Stimulated activated naive B cell treated with anti-CD40 and anti-IgM and Interleukin-4, amounts not matched to agents 10 μg/mL and 1 μg/mL and 100 μg/mL, for 72 hours (primary cell): Measurements from ENCODE around the gene TIE1.

Source experiments
- ATAC-seq, 2 donors: fragments of 150-1000 bp; cut with Tn5 transposase; replicated peaks; 2 replicates each; pipeline ENCODE4 v1.10.0; 2021; ENCODE audit warnings: moderate library complexity in 1 of 2
- DNase-seq: peaks from one replicate; pipeline ENCODE4 v3.0.0; 2021
- H3K27ac Mint-ChIP-seq: one replicate; pipeline ENCODE4 v1.8.0; 2022; ENCODE audit warnings: mild to moderate bottlenecking, mixed read lengths
- H3K27me3 Mint-ChIP-seq, 2 donors: one replicate each; pipeline ENCODE4 v1.8.0; 2022; ENCODE audit warnings: mixed read lengths in 2 of 2
- H3K36me3 Mint-ChIP-seq, 2 donors: one replicate each; pipeline ENCODE4 v1.8.0; 2022; ENCODE audit warnings: mixed read lengths in 2 of 2, mild to moderate bottlenecking in 1 of 2
- H3K4me1 Mint-ChIP-seq, 2 donors: one replicate each; pipeline ENCODE4 v1.8.0; 2022; ENCODE audit warnings: mixed read lengths in 2 of 2, mild to moderate bottlenecking in 1 of 2
- H3K4me3 Mint-ChIP-seq, 2 donors: one replicate each; pipeline ENCODE4 v1.8.0; 2022; ENCODE audit warnings: mild to moderate bottlenecking in 2 of 2, mixed read lengths in 2 of 2, moderate library complexity in 1 of 2
- H3K9me3 Mint-ChIP-seq, 2 donors: one replicate each; pipeline ENCODE4 v1.8.0; 2022; ENCODE audit warnings: mixed read lengths in 2 of 2, mild to moderate bottlenecking in 1 of 2

TIE1 gene

GRCh38 chr1:43293176-43293575 is 7.6 kb upstream of the TIE1 start:
- no peaks in the 10 kb centered on the region for H3K36me3 Mint-ChIP-seq
- ATAC-seq = no peak
- no peak overlapping the region for H3K4me3 Mint-ChIP-seq
- no peaks in the 10 kb centered on the region for H3K9me3 Mint-ChIP-seq
- DNase-seq = no peak
- no peak overlapping the region for H3K27ac Mint-ChIP-seq
- peaks cover 6 to 18% of the 10 kb centered on the region in 2 donors for H3K4me1 Mint-ChIP-seq
- H3K27me3 Mint-ChIP-seq = peaks cover 0 to 7% of the 10 kb centered on the region in 2 donors

GRCh38 chr1:43293896-43294760 is 6.7 kb upstream of the TIE1 start:
- no peak for ATAC-seq
- no peak overlapping the region for H3K27ac Mint-ChIP-seq
- H3K4me3 Mint-ChIP-seq = no peak overlapping the region

DNA sequence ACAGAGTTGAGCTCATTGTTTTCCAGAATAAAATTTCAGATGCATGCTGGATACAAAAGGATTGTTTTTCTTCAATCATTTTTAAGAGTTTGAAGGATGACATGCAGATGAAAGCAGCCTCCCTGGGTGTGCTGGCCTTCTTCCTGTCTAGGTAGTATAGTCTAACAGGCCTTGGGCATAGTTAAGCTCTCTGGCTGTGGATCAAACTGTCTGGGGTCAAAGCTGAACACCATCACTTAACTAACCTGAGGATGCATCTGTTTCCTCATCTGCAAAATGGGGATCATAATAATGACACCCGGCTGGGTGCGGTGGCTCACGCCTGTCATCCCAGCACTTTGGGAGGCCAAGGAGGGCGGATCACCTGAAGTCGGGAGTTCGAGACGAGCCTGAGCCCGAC is 6.0 kb upstream of the TIE1 start:
- H3K36me3 Mint-ChIP-seq = no peaks in the 10 kb centered on the region
- H3K4me1 Mint-ChIP-seq = peaks cover 6 to 18% of the 10 kb centered on the region in 2 donors
- no peak for ATAC-seq
- H3K4me3 Mint-ChIP-seq = no peak overlapping the region
- peaks cover 0 to 3% of the 10 kb centered on the region in 2 donors for H3K27me3 Mint-ChIP-seq
- H3K9me3 Mint-ChIP-seq = no peaks in the 10 kb centered on the region
- no peak for DNase-seq
- H3K27ac Mint-ChIP-seq = peak overlapping the region; percentile 47

More at GRCh38 chr1:43293896-43294760, 6.7 kb upstream of the TIE1 start:
- Mint-ChIP-seq H3K27me3 (peaks cover 0 to 3% of the 10 kb centered on the region in 2 donors), H3K36me3 (no peaks in the 10 kb centered on the region), H3K4me1 (peaks cover 6 to 18% of the 10 kb centered on the region in 2 donors), H3K9me3 (no peaks in the 10 kb centered on the region)
- DNase-seq = no peak

DNA sequence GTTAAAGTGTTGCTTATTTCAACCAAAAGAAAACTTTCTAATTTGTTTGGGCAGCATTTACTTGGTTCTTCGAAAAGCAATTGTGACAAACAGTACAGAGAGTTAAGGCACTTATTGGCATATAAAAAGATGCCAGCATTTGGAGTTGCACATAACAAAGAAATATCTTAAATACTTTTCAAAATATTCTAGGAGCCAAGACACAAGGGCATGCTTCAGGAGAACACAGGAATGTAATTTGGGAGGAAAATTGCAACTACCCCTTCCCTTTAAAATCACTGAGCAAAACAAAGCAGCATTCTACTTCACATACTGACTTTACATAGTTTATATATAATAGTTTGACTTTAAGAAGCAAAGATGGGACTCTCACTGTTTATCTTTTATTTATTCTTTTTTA is 4.6 kb upstream of the TIE1 start:
- Mint-ChIP-seq H3K27me3 (peaks cover 0 to 6% of the 10 kb centered on the region in 2 donors), H3K4me1 (peaks cover 8 to 18% of the 10 kb centered on the region in 2 donors), H3K4me3 (no peak overlapping the region), H3K9me3 (no peaks in the 10 kb centered on the region), H3K27ac (no peak overlapping the region), H3K36me3 (no peaks in the 10 kb centered on the region)
- DNase-seq (no peak), ATAC-seq (no peak)

DNA sequence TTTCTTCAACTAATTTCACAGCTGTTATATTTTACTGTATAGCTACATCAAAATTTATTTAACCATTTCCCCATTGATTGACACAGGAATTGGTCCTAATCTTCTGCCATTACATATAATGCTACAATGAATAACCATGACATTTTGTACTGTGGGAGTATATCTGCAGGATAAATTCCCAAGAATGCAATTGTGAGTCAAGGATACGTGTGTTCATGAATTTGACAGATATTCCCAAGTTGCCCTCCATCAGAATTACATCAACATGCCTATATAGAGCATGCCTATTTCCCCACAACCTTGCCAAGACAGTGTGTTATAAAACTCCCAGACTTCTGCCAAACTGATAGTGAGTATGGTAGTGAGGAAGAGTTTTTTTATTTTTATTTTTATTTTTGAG is 2.7 kb upstream of the TIE1 start:
- Mint-ChIP-seq H3K27ac (no peak overlapping the region), H3K27me3 (peaks cover 0 to 11% of the 10 kb centered on the region in 2 donors), H3K4me3 (no peak overlapping the region), H3K9me3 (no peaks in the 10 kb centered on the region), H3K4me1 (peaks cover 6 to 13% of the 10 kb centered on the region in 2 donors), H3K36me3 (no peaks in the 10 kb centered on the region)
- no peak for ATAC-seq
- no peak for DNase-seq

GRCh38 chr1:43299101-43299500 is 1.7 kb upstream of the TIE1 start:
- H3K4me3 Mint-ChIP-seq = no peak overlapping the region
- no peak overlapping the region for H3K27ac Mint-ChIP-seq
- peaks cover 1 to 12% of the 10 kb centered on the region in 2 donors for H3K27me3 Mint-ChIP-seq
- DNase-seq = no peak
- ATAC-seq = no peak
- H3K4me1 Mint-ChIP-seq = peaks cover 4 to 8% of the 10 kb centered on the region in 2 donors
- no peaks in the 10 kb centered on the region for H3K9me3 Mint-ChIP-seq
- no peaks in the 10 kb centered on the region for H3K36me3 Mint-ChIP-seq

- no peak for ATAC-seq
- H3K4me3 Mint-ChIP-seq = no peak overlapping the region
- no peak for DNase-seq
- H3K27me3 Mint-ChIP-seq = peaks cover 5 to 24% of the 10 kb centered on the region in 2 donors
- H3K4me1 Mint-ChIP-seq = peaks cover 0 to 5% of the 10 kb centered on the region in 2 donors
- no peaks in the 10 kb centered on the region for H3K9me3 Mint-ChIP-seq
- H3K27ac Mint-ChIP-seq = no peak overlapping the region
- H3K36me3 Mint-ChIP-seq = no peaks in the 10 kb centered on the region
Observed at GRCh38 chr1:43302201-43302600, 1.4 kb downstream of the TIE1 start.

DNA sequence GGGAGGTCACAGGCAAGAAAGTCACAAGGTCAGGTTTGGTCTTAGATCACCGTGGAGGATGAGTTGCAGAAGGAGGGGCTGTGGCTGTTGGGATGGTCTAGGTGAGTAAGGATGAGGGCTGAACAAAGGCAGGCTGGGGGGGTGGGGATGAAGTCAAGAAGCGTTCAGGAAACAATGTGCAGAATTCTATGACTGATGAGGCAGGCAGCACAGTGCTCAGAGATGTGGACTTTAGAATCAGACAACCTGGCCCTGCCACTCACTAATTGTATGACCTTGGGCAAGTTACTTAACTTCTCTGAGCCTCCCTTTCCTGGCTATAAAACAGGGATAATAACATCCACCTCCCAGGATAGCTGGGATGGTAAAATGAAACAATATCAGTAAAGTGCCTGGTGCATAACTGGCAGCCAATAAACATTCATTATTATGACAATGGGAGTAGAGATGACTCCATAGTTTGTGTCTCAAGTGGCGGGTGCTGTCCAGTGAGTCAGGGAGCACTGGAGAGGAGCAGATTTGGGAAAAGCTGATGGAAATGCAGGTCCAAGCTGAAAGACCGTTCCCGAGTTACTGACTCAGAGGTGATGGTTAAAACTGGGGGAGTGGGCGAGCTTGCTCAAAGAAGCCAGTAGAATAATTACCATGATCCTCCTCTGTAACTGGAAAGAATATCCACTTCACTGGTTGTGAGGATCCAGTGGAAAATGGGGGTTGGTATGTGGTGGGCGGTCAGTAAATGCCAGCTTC is 2.1 kb downstream of the TIE1 start:
- Mint-ChIP-seq H3K27ac (no peak overlapping the region), H3K27me3 (peaks cover 5 to 24% of the 10 kb centered on the region in 2 donors), H3K4me1 (peaks cover 0 to 5% of the 10 kb centered on the region in 2 donors), H3K9me3 (no peaks in the 10 kb centered on the region), H3K36me3 (no peaks in the 10 kb centered on the region), H3K4me3 (no peak overlapping the region)
- DNase-seq (no peak), ATAC-seq (no peak)

GRCh38 chr1:43303471-43304313 is 2.9 kb downstream of the TIE1 start:
- Mint-ChIP-seq H3K9me3 (no peaks in the 10 kb centered on the region), H3K36me3 (no peaks in the 10 kb centered on the region), H3K27me3 (peaks cover 5 to 21% of the 10 kb centered on the region in 2 donors), H3K4me3 (no peak overlapping the region), H3K27ac (peak overlapping the region; percentile 9), H3K4me1 (peaks cover 0 to 5% of the 10 kb centered on the region in 2 donors)
- DNase-seq (no peak), ATAC-seq (no peak)

- Mint-ChIP-seq H3K9me3 (no peaks in the 10 kb centered on the region), H3K27ac (no peak overlapping the region), H3K4me1 (peaks cover 0 to 5% of the 10 kb centered on the region in 2 donors), H3K4me3 (no peak overlapping the region), H3K36me3 (no peaks in the 10 kb centered on the region), H3K27me3 (peaks cover 5 to 21% of the 10 kb centered on the region in 2 donors)
- ATAC-seq (no peak), DNase-seq (no peak)
Observed at GRCh38 chr1:43304314-43304681, 3.5 kb downstream of the TIE1 start.

DNA sequence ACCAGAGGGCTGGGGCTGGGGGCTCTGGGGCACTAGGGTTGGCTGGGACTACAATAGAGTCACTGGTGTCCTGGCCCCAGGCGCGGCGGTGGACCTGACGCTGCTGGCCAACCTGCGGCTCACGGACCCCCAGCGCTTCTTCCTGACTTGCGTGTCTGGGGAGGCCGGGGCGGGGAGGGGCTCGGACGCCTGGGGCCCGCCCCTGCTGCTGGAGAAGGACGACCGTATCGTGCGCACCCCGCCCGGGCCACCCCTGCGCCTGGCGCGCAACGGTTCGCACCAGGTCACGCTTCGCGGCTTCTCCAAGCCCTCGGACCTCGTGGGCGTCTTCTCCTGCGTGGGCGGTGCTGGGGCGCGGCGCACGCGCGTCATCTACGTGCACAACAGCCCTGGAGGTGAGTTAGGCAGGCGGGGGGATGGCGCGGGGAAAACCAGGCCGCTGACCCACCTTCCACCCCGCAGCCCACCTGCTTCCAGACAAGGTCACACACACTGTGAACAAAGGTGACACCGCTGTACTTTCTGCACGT is 4.1 kb downstream of the TIE1 start:
- Mint-ChIP-seq H3K9me3 (no peaks in the 10 kb centered on the region), H3K27me3 (peaks cover 5 to 21% of the 10 kb centered on the region in 2 donors), H3K27ac (no peak overlapping the region), H3K36me3 (no peaks in the 10 kb centered on the region), H3K4me1 (peaks cover 0 to 5% of the 10 kb centered on the region in 2 donors), H3K4me3 (no peak overlapping the region)
- no peak for DNase-seq
- ATAC-seq = no peak

DNA sequence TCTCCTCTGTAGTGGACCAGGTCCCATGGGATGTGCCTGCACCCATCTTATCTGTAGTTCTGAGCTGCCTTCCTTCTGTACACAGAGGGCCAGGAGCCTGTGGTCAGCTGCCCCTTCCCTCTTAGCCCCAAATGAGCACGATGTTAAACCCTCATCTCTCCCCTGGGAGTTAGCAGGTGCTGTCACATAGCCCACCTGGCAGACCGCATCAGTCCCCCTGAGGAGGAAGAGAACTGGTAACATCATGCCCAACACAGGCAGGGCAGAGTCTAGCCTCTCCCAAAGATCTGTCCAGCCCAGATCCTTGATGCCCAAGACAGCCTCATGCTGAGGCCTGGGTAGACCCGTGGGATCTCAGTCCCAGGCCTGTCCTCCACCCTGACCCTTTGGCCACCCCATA is 4.7 kb downstream of the TIE1 start:
- DNase-seq (no peak), ATAC-seq (no peak)
- no peaks in the 10 kb centered on the region for H3K36me3 Mint-ChIP-seq
- peaks cover 5 to 21% of the 10 kb centered on the region in 2 donors for H3K27me3 Mint-ChIP-seq
- peak overlapping the region; percentile 22 for H3K27ac Mint-ChIP-seq
- peaks cover 0 to 5% of the 10 kb centered on the region in 2 donors for H3K4me1 Mint-ChIP-seq
- no peak overlapping the region for H3K4me3 Mint-ChIP-seq
- no peaks in the 10 kb centered on the region for H3K9me3 Mint-ChIP-seq

DNA sequence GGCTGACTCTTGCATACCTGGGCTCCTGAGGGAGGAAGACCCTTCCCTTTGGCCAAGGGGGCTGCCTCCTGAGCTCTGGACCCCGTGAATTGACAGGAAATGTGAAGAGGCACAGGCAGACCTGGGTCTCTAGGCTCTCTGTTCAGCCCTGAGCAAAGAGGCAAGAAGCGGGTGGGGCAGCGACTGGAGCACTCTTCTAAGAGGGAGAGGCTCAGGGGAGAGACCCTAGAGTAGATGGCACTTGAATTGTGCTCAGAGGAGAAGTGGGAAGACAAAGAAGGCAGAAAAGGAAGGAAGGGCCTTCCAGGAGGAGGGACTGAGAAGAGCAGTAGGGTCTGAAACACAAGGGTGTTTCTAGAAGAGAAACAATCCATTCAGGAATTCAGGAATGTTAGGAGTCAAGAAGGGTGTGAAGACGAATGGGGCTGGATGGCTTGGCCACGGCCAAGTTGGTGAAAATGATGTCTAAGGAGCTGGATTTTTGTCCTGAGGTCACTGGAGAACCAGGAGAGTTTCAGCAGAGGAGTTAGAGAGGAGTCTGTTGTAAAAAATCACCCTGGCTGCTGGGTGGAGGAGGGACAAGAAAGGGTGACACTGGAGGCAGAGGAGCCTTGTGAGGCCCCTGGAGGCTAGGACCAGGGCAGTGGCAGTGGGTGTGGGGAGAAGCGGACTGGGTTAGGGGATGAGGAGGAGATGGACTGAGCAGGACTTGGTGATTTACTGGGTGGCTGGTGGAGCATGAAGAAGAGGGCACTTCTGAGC is 5.3 kb downstream of the TIE1 start:
- no peak for ATAC-seq
- peaks cover 5 to 19% of the 10 kb centered on the region in 2 donors for H3K27me3 Mint-ChIP-seq
- H3K4me3 Mint-ChIP-seq = no peak overlapping the region
- no peaks in the 10 kb centered on the region for H3K36me3 Mint-ChIP-seq
- H3K27ac Mint-ChIP-seq = peak overlapping the region; percentile 22
- H3K4me1 Mint-ChIP-seq = peaks cover 0 to 3% of the 10 kb centered on the region in 2 donors
- no peak for DNase-seq
- no peaks in the 10 kb centered on the region for H3K9me3 Mint-ChIP-seq
